ENCODE data around the gene SLC6A19. TPM values are rescaled to one million over a fixed set of nuclear protein-coding genes. Genes with fewer than 3 reads are reported as not detected.
"Not testable (repeated sequence)": the region's sequence is repeated elsewhere in the genome, so short reads cannot be mapped to it uniquely, and the experiment has no call there.

SLC6A19 gene
- 10 to 100 TPM; 50.8 to 77.3 (median 71.8) TPM for polyA plus RNA-seq (ENCODE audit: insufficient read length in 3 of 3)
- long read RNA-seq, donor 1, full-length matches to known transcripts, result 3 of 10 reads
- long read RNA-seq, donor 1, partial matches to known transcripts, result 7 of 10 reads
- long read RNA-seq, donor 1, other reads (novel, unspliced or antisense), result 0 of 10 reads
- long read RNA-seq, donor 2, full-length matches to known transcripts, result 5 of 5 reads
- long read RNA-seq, donor 2, partial matches to known transcripts, result 0 of 5 reads
- long read RNA-seq, donor 2, other reads (novel, unspliced or antisense), result 0 of 5 reads
- long read RNA-seq, donor 3, result 0 reads
- long read RNA-seq, donor 4, full-length matches to known transcripts, result 3 of 3 reads
- long read RNA-seq, donor 4, partial matches to known transcripts, result 0 of 3 reads
- long read RNA-seq, donor 4, other reads (novel, unspliced or antisense), result 0 of 3 reads
- long read RNA-seq, donor 5, full-length matches to known transcripts, result 2 of 15 reads
- long read RNA-seq, donor 5, partial matches to known transcripts, result 13 of 15 reads
- long read RNA-seq, donor 5, other reads (novel, unspliced or antisense), result 0 of 15 reads
- long read RNA-seq, donor 6, full-length matches to known transcripts, result 3 of 18 reads
- long read RNA-seq, donor 6, partial matches to known transcripts, result 15 of 18 reads
- long read RNA-seq, donor 6, other reads (novel, unspliced or antisense), result 0 of 18 reads
- long read RNA-seq, donor 7, full-length matches to known transcripts, result 11 of 46 reads
- long read RNA-seq, donor 7, partial matches to known transcripts, result 35 of 46 reads
- long read RNA-seq, donor 7, other reads (novel, unspliced or antisense), result 0 of 46 reads
- long read RNA-seq, donor 8, result 0 reads
- long read RNA-seq, donor 9, full-length matches to known transcripts, result 14 of 49 reads
- long read RNA-seq, donor 9, partial matches to known transcripts, result 30 of 49 reads
- long read RNA-seq, donor 9, other reads (novel, unspliced or antisense), result 5 of 49 reads
- long read RNA-seq, donor 10, full-length matches to known transcripts, result 9 of 51 reads
- long read RNA-seq, donor 10, partial matches to known transcripts, result 42 of 51 reads
- long read RNA-seq, donor 10, other reads (novel, unspliced or antisense), result 0 of 51 reads
- long read RNA-seq, donor 11, full-length matches to known transcripts, result 4 of 4 reads
- long read RNA-seq, donor 11, partial matches to known transcripts, result 0 of 4 reads
- long read RNA-seq, donor 11, other reads (novel, unspliced or antisense), result 0 of 4 reads
- long read RNA-seq, donor 12, full-length matches to known transcripts, result 15 of 22 reads
- long read RNA-seq, donor 12, partial matches to known transcripts, result 7 of 22 reads
- long read RNA-seq, donor 12, other reads (novel, unspliced or antisense), result 0 of 22 reads
- long read RNA-seq, donor 13, full-length matches to known transcripts, result 2 of 2 reads
- long read RNA-seq, donor 13, partial matches to known transcripts, result 0 of 2 reads
- long read RNA-seq, donor 13, other reads (novel, unspliced or antisense), result 0 of 2 reads
- long read RNA-seq, donor 14, full-length matches to known transcripts, result 4 of 4 reads
- long read RNA-seq, donor 14, partial matches to known transcripts, result 0 of 4 reads
- long read RNA-seq, donor 14, other reads (novel, unspliced or antisense), result 0 of 4 reads
- long read RNA-seq, donor 15, full-length matches to known transcripts, result 7 of 7 reads
- long read RNA-seq, donor 15, partial matches to known transcripts, result 0 of 7 reads
- long read RNA-seq, donor 15, other reads (novel, unspliced or antisense), result 0 of 7 reads
- long read RNA-seq, donor 16, full-length matches to known transcripts, result 4 of 27 reads
- long read RNA-seq, donor 16, partial matches to known transcripts, result 23 of 27 reads
- long read RNA-seq, donor 16, other reads (novel, unspliced or antisense), result 0 of 27 reads

GRCh38 chr5:1201327-1202025, at the start of gene SLC6A19:
TSS of gene SLC6A19 (plus strand) at chr5:1201595. CDS start at chr5:1201651, 56 bp downstream.
- DNase-seq, result no peak

GRCh38 chr5:1152156-1152555, 49.2 kb upstream of the SLC6A19 start:
- no peak for DNase-seq

DNA sequence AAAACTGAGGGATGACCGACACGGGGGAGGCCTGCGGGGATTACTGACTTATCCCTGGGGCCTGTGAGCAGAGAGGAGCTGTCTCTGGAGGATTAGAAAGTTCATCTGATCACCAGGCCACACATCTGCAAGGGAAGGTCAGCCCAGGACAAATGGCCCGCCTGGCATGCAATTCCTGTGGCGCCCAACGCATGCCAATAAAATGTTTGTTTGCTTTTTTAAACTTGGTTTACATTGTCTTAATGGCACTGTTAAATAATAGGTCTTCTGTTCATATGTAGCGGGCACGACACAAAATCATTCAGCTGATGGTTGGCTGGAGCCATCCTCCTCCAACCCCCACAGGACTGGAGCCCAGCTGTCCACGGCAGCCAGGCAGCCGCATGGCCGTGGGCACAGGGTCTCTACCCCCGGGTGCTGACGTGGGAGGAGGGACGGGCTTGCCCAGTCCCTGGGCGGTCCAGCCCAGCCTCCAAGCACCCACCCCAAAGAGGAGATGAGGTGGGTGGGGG, 48.6 kb upstream of the SLC6A19 start:
- DNase-seq, result no peak

- DNase-seq, result no peak
Measured at GRCh38 chr5:1153428-1153827, 48.0 kb upstream of the SLC6A19 start.

DNA sequence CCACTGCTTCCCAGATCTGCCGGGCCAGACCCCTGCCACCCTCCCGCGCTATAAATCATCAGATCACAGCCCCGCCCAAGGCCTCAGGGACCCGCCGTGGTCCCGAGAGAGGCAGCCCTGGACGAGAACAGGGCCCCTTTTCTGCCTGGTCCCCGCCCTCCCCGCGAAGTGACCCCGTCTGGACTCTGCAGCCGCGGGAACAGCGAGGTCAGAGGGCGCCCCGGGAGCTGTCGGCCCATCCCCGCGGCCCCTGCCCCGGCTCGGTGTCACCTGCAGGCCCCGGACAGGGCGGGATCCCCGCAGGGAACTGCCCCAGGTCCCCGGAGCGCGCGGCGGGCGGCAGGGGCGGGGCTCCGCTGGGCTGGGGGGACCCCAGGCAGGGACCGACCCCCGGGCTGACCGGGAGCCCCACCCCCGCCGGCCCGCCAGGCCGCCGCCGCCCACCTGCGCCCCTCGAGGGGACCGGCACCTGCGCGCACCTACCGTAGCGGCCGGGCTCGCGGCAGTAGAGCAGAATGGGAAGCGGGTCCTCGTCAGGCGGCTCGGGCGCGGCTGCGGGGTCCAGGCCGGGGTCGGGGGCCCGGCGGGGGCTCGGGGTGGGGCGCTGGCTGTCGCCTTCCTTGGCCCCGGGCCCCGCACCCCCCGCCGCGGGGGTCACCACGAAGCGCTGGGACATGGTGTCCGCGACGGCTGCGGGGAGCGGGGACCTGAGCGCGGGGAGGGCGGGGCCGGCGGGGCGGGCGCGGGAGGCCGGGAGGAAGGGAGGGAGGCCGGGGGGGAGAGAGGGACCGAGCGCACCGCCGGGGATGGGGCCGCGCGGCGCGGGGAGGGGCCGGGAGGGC, 46.0 kb upstream of the SLC6A19 start:
- DNase-seq, result no peak

DNA sequence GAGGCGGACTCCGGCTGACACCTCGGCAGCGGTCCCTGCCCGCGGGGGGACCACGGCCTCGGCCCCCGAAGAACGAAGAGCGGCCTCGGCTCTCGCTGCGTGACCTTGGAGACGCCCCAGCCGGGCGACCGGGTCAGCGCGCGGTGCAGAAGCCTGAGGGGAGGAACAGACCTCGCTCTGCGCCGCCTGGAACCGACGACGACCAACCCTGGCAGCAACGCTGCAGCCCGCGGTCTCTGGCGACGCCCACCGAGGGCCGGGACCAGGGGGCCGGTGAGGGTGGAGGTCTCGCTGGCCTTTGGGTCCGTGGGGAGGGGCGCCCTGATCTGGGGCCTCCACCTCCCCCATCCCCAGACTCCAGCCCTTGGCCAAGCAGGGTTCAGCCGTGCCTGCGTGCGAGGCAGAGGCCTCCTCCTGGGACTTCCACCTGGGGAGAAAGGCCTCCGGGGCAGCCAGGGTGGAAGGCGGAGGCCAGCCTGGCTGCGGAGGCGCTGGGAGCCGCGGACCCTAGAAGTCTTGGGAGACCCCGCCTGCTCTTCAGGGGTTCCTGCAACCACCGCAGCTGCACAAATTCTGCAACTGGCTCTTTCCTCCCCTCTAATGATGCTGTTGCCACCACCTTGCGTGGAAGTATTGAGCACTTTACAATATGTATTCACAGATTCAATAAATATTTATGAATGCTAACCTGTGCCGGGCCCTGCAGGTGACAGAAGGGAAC, 45.2 kb upstream of the SLC6A19 start:
- no peak for DNase-seq

DNA sequence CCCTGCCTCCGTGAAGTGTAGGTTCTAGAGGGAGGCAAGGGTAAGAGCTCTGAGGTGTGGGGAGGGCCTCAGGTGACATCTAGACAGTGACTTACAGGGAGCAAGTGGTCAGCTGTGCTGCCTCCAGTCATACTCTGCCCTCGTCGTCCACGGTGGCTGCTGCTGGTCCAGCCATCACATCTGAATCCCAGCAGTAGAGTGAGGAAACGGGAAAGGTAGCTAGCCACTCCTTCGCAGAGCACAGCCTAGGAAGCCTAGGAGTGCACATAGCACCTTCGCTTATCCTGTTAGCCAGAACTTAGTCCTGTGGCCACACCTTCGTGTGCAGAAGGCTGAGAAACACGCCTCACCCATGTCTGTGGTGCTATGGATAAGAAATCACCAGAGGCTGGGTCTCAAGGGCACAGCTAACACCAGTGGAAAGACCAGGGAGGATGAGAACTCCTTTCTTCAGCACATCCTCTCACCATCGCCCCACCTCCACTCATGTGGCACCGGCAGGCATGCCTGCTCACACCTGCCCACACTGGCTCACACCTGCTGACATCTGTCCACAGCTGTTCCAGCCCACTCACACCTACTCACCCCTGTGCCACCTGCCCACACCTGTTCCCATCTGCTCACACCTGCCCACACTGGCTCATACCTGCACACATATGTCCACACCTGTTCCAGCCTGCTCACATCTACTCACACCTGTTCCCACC, 44.5 kb upstream of the SLC6A19 start:
- no peak for DNase-seq

DNA sequence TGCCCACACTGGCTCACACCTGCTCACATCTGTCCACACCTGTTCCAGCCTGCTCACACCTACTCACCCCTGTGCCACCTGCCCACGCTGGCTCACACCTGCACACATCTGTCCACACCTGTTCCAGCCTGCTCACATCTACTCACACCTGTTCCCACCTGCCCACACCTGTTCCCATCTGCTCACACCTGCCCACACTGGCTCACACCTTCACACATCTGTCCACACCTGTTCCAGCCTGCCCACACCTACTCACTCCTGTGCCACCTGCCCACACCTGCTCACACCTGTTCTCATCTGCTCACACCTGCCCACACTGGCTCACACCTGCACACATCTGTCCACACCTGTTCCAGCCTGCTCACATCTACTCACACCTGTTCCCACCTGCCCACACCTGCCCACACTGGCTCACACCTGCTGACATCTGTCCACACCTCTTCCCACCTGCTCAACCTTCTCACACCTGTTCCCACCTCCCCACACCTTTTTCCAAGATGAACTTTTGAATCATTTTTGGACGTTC, 43.9 kb upstream of the SLC6A19 start:
- DNase-seq, result not testable (repeated sequence)

- no peak for DNase-seq
Measured at GRCh38 chr5:1158647-1159340, 42.6 kb upstream of the SLC6A19 start.

DNA sequence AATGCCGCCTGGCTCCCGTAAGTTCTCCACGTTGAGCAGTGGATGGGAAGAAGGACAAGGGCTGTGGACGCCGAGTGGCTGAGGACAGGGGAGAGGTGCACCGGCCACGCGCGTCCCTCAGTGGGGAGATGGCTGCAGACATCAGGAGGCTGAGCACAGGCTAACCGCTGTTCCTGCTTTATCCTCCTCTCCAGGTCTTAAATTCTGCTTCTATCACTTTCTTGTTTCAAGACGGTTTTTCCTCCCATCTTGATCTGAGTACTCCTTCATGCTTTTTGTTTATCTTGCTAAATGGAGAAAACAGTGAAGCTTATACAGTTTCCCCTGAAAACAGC, 42.1 kb upstream of the SLC6A19 start:
- DNase-seq, result no peak

GRCh38 chr5:1159774-1160406, 41.5 kb upstream of the SLC6A19 start:
- no peak for DNase-seq

GRCh38 chr5:1161108-1161832, 40.1 kb upstream of the SLC6A19 start:
- DNase-seq, result no peak

DNA sequence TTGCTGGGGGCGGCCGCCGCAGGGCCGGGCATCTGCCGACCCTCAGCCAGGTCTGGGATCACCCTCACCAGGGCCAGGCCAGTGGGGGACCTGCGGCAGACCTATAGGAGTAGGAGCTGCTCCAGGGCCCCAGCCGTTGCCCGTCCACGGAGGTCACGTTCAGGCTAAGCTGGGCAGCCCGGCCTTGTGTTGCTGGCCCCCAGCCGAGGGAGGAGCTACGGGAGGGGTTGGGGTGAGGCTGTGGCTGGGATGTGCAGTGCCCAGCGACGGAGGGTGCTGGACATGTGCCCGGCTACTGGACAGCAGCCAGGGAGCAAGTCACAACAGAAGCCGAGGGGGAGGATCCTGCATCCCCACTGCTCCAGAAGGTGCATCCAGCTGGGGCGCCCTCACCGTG, 39.6 kb upstream of the SLC6A19 start:
- no peak for DNase-seq

DNA sequence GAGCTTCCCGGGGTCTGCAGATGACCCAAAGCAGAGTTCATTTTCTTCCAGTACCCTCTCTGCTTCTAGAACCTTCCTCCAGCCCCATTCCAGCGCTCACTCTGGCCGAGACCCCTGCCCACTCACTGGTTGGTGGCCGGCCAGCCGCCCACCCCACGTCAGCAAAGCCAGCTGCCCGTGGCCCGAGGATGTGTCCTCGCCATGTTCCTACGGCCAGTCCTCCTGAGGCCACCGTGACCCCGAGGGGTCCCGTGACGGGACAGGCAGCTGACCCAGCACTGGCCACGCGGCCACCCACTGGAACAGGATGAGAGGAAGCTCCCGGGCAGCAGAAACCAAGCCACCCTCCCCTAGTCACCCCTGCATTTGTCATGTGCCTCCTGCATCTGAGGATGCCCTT, 39.1 kb upstream of the SLC6A19 start:
- DNase-seq, result no peak

- no peak for DNase-seq
Measured at GRCh38 chr5:1162751-1163150, 38.6 kb upstream of the SLC6A19 start.
